CD14-positive monocyte (primary cell): Measurements from ENCODE around the gene GREM2. TPM values are rescaled to one million over a fixed set of nuclear protein-coding genes. Genes with fewer than 3 reads are reported as not detected.

Experiments used
- DNase-seq, 3 donors: peaks; one replicate each; pipeline ENCODE4 v3.0.0-alpha.2; 2011 to 2022
- H2AFZ ChIP-seq: 2 replicates; pipeline ENCODE4 v1.6.0; 2012; ENCODE audit warnings: mild to moderate bottlenecking, low read depth, low read length, inconsistent platforms; ENCODE audit not compliant: insufficient read depth, poor library complexity, severe bottlenecking
- H3K27ac ChIP-seq, 2 donors: 1 replicate in 1 of 2; 2 replicates in 1 of 2; pipeline ENCODE4 v1.5.1; 2012 to 2013; ENCODE audit warnings: low read length in 2 of 2, control low read depth in 1 of 2, inconsistent platforms in 1 of 2, low read depth in 1 of 2, mild to moderate bottlenecking in 1 of 2
- H3K27me3 ChIP-seq, 2 donors: one replicate each; pipeline versions ENCODE4 v1.6.0 to v1.6.1; 2011 to 2013; ENCODE audit warnings: low read length in 2 of 2; ENCODE audit not compliant: control insufficient read depth in 2 of 2, insufficient read depth in 2 of 2
- H3K36me3 ChIP-seq, 2 donors: replicated peaks in 1 of 2; 1 replicate in 1 of 2; 2 replicates in 1 of 2; pipeline versions ENCODE4 v1.5.1 to v1.6.1; 2012 to 2013; ENCODE audit warnings: low read length in 2 of 2, control low read depth in 1 of 2, inconsistent platforms in 1 of 2, mild to moderate bottlenecking in 1 of 2; ENCODE audit not compliant: insufficient read depth in 2 of 2, control insufficient read depth in 1 of 2
- H3K4me1 ChIP-seq, 2 donors: 1 replicate in 1 of 2; 2 replicates in 1 of 2; pipeline versions ENCODE4 v1.5.1 to v1.6.1; 2012 to 2013; ENCODE audit warnings: low read length in 2 of 2, control low read depth in 1 of 2, inconsistent platforms in 1 of 2, mild to moderate bottlenecking in 1 of 2, moderate library complexity in 1 of 2; ENCODE audit not compliant: insufficient read depth in 2 of 2, control insufficient read depth in 1 of 2
- H3K4me2 ChIP-seq: replicated peaks from 2 replicates; pipeline ENCODE3; 2012; ENCODE audit warnings: low read length, moderate library complexity, mild to moderate bottlenecking; ENCODE audit not compliant: poor library complexity, severe bottlenecking; ENCODE audit errors: extremely low read depth
- H3K4me3 ChIP-seq, 3 experiments: fragments of 200-600 bp in 1 of 3; sonication (generic) in 1 of 3; replicated peaks in 1 of 3; 1 replicate in 2 of 3; 2 replicates in 1 of 3; pipeline ENCODE4 v1.5.1; 2011 to 2013; ENCODE audit warnings: low read length in 3 of 3, mild to moderate bottlenecking in 3 of 3, control low read depth in 2 of 3, low read depth in 2 of 3, inconsistent platforms in 1 of 3, moderate library complexity in 1 of 3
- H3K79me2 ChIP-seq: 2 replicates; pipeline ENCODE4 v1.6.0; 2012; ENCODE audit warnings: mild to moderate bottlenecking, control low read depth, inconsistent platforms, low read length, moderate library complexity; ENCODE audit not compliant: insufficient read depth
- H3K9ac ChIP-seq: 2 replicates; pipeline ENCODE4 v1.6.0; 2017; ENCODE audit warnings: low read length, mild to moderate bottlenecking; ENCODE audit not compliant: insufficient read depth, poor library complexity, severe bottlenecking
- H3K9me3 ChIP-seq, 2 donors: replicated peaks in 1 of 2; 1 replicate in 1 of 2; 2 replicates in 1 of 2; pipeline versions ENCODE4 v1.5.1 to v1.6.1; 2012 to 2013; ENCODE audit warnings: low read length in 2 of 2, control low read depth in 1 of 2; ENCODE audit not compliant: control insufficient read depth in 1 of 2, insufficient read depth in 1 of 2
- H4K20me1 ChIP-seq: 2 replicates; pipeline ENCODE4 v1.6.0; 2012; ENCODE audit warnings: mild to moderate bottlenecking, low read length, control low read depth, moderate library complexity; ENCODE audit not compliant: insufficient read depth
- H3K27ac Mint-ChIP-seq, 7 donors: one replicate each; pipeline ENCODE4 v1.8.0; 2020; ENCODE audit warnings: mild to moderate bottlenecking in 7 of 7, mixed read lengths in 7 of 7, moderate library complexity in 6 of 7, inconsistent platforms in 2 of 7
- H3K27me3 Mint-ChIP-seq, 3 donors: one replicate each; pipeline ENCODE4 v1.8.0; 2021 to 2022; ENCODE audit warnings: low read depth in 3 of 3, mild to moderate bottlenecking in 3 of 3, mixed read lengths in 3 of 3, moderate library complexity in 3 of 3, inconsistent platforms in 1 of 3
- H3K36me3 Mint-ChIP-seq, 2 donors: one replicate each; pipeline ENCODE4 v1.8.0; 2020; ENCODE audit warnings: mixed read lengths in 2 of 2, inconsistent platforms in 1 of 2, mild to moderate bottlenecking in 1 of 2
- H3K4me1 Mint-ChIP-seq: one replicate; pipeline ENCODE4 v1.8.0; 2020; ENCODE audit warnings: mild to moderate bottlenecking, mixed read lengths
- H3K4me3 Mint-ChIP-seq, 2 donors: one replicate each; pipeline ENCODE4 v1.8.0; 2020; ENCODE audit warnings: mild to moderate bottlenecking in 2 of 2, mixed read lengths in 2 of 2, moderate library complexity in 1 of 2
- H3K9me3 Mint-ChIP-seq, 7 donors: one replicate each; pipeline ENCODE4 v1.8.0; 2020 to 2022; ENCODE audit warnings: mixed read lengths in 7 of 7, mild to moderate bottlenecking in 6 of 7, moderate library complexity in 6 of 7, inconsistent platforms in 2 of 7
- CTCF ChIP-seq: fragments of 200-600 bp; IDR thresholded peaks from one replicate; pipeline ENCODE4 v1.8.0; 2022; ENCODE audit warnings: antibody characterized with exemption, mild to moderate bottlenecking
- WGBS: methylation state at CpG from one replicate; pipeline ENCODE4 v1.1.5; 2013; ENCODE audit warnings: missing lambda C conversion rate; ENCODE audit not compliant: insufficient coverage; 5-methylcytosine and 5-hydroxymethylcytosine counted together
- intact Hi-C, 2 donors: fragments of 100-400 bp; cut with micrococcal nuclease; formaldehyde crosslinking; loops; one replicate each; pipeline versions ENCODE4 v1.15.0 to v1.15.1; 2023
- polyA plus RNA-seq, 3 donors: library from polyadenylated mRNA; depleted of rRNA in 1 of 3; unstranded in 2 of 3; stranded (reverse) in 1 of 3; fragments of 300-500 nt in 2 of 3; fragments of >200 nt in 1 of 3; fragmentation: Illumina TruSeq in 2 of 3; gene quantifications; 1 replicate in 2 of 3; 2 replicates in 1 of 3; pipeline ENCODE4 v1.2.3, GENCODE V29; 2012 to 2021

GREM2 gene
- polyA plus RNA-seq, 3 donors, result not detected

GRCh38 chr1:240618946-240619345, 7.0 kb upstream of the GREM2 start:
- Histone ChIP-seq H3K9ac (no peak overlapping the region), H3K9me3 (no peaks in the 10 kb centered on the region), H3K4me3 (no peak overlapping the region), H3K4me1 (no peaks in the 10 kb centered on the region), H3K79me2 (no peaks in the 10 kb centered on the region), H3K27ac (no peak overlapping the region), H3K4me2 (no peak overlapping the region), H3K27me3 (peaks cover 0 to 2% of the 10 kb centered on the region in 2 donors), H2AFZ (no peak overlapping the region), H4K20me1 (no peaks in the 10 kb centered on the region), H3K36me3 (no peaks in the 10 kb centered on the region)
- H3K4me1 Mint-ChIP-seq, result no peaks in the 10 kb centered on the region
- H3K36me3 Mint-ChIP-seq, result no peaks in the 10 kb centered on the region
- no peak overlapping the region for H3K4me3 Mint-ChIP-seq
- 20% methylated on average over 1 of the region's 4 CpGs for WGBS
- H3K27ac Mint-ChIP-seq, result no peak overlapping the region
- H3K9me3 Mint-ChIP-seq, result peaks cover 0 to 8% (median 1%) of the 10 kb centered on the region in 7 donors
- TF ChIP-seq CTCF, result no peak
- peaks cover 0 to 5% (median 4%) of the 10 kb centered on the region in 3 donors for H3K27me3 Mint-ChIP-seq
- intact Hi-C loops, result no loop called here
- DNase-seq, result no peak

GRCh38 chr1:240616018-240616417, 4.1 kb upstream of the GREM2 start:
- Histone ChIP-seq H4K20me1 (no peaks in the 10 kb centered on the region), H3K9me3 (peaks cover 0 to 9% of the 10 kb centered on the region in 2 donors), H3K4me2 (no peak overlapping the region), H3K4me3 (no peak overlapping the region), H3K27me3 (peaks cover 25 to 30% of the 10 kb centered on the region in 2 donors), H3K4me1 (no peaks in the 10 kb centered on the region), H2AFZ (no peak overlapping the region), H3K79me2 (no peaks in the 10 kb centered on the region), H3K27ac (no peak overlapping the region), H3K36me3 (no peaks in the 10 kb centered on the region), H3K9ac (no peak overlapping the region)
- intact Hi-C loops, result no loop called here
- DNase-seq, result no peak
- Mint-ChIP-seq H3K4me1 (peaks cover 12% of the 10 kb centered on the region), H3K9me3 (peaks cover 0 to 4% (median 2%) of the 10 kb centered on the region in 7 donors), H3K36me3 (no peaks in the 10 kb centered on the region), H3K27ac (no peak overlapping the region), H3K27me3 (peaks cover 20 to 33% (median 23%) of the 10 kb centered on the region in 3 donors), H3K4me3 (no peak overlapping the region)
- no peak for TF ChIP-seq CTCF
- WGBS, result 75% methylated on average over 2 of the region's 4 CpGs
